Measurements from ENCODE around the gene LCNL1.

DNA sequence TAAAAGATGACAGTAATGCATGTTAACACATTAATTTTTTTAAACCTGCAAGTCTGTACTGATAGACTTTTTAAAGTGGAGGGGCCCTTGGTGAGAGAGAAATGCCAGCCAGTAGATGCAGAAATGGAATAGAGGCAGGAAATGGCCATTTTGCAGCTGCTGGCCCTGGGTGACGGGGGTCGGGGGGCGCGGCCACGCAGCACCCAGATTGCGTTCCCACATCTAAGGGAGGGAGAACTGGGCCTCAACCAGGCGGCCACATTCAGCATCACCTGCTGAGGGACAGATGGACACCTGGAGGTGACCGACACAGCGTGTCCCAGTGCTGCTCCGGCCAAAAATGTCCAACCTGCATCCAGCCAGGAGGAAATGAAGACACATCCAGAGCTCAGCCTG is 19.9 kb downstream of the LCNL1 start:
- TF ChIP-seq GATA1 (IDR thresholded peaks at IDR 0.05; ENCODE audit: low read depth, low read length) (no peak), POLR2A (IDR thresholded peaks at IDR 0.05; ENCODE audit: low read length) (no peak)
